GM12878 (cell line): ENCODE data around the gene CLEC4E. TPM values are rescaled to one million over a fixed set of nuclear protein-coding genes. Genes with fewer than 3 reads are reported as not detected.
A peak's percentile ranks its signal among the peaks of the same experiment; 100 is the strongest.

Experiments used
- ATAC-seq: fragments of 200-7000 bp; cut with Tn5 transposase; 3 replicates; pipeline ENCODE4 v1.9.1; 2020; ENCODE audit warnings: mild to moderate bottlenecking, moderate library complexity
- BruUV-seq: library from RNA; stranded (reverse); fragments of 400-500 nt; replicated peaks from 2 replicates; lab custom pipeline; 2021; lab: Mats Ljungman, UMichigan
- CTCF ChIA-PET: fragments of 300-600 bp; sonication (Branson Sonifier 250); formaldehyde crosslinking; extraction: SDS; loops from one replicate; lab custom pipeline; 2021; ENCODE audit warnings: inconsistent platforms; lab: Yijun Ruan, JAX
- POLR2A ChIA-PET: fragments of 350-600 bp; formaldehyde crosslinking; extraction: SDS; loops from one replicate; lab custom pipeline; 2021; ENCODE audit warnings: inconsistent platforms; lab: Charles Lee
- RAD21 ChIA-PET: fragments of 300-600 bp; sonication (Branson Sonifier 250); formaldehyde crosslinking; loops from one replicate; lab custom pipeline; 2023; ENCODE audit warnings: antibody characterized with exemption; ENCODE audit not compliant: unreplicated experiment; lab: Charles Lee
- SMC1A ChIA-PET: fragments of 300-600 bp; sonication (Branson Sonifier 250); formaldehyde crosslinking; loops from one replicate; lab custom pipeline; 2023; ENCODE audit not compliant: unreplicated experiment, uncharacterized antibody; lab: Charles Lee
- DNase-seq: peaks from one replicate; pipeline ENCODE4 v3.0.0-alpha.2; 2011; ENCODE audit warnings: low read depth, low spot score
- FAIRE-seq: peaks from 3 replicates; lab custom pipeline; 2011; peaks lifted over from hg19 to GRCh38; lab: Jason Lieb, UNC
- H2AFZ ChIP-seq: 2 replicates; pipeline ENCODE4 v1.6.0; 2011; ENCODE audit warnings: low read depth, low read length, control low read depth; ENCODE audit not compliant: control insufficient read depth
- H3K27ac ChIP-seq: 2 replicates; pipeline ENCODE4 v1.5.1; 2011; ENCODE audit warnings: control low read depth; ENCODE audit not compliant: control insufficient read depth, insufficient read depth
- H3K27me3 ChIP-seq, 2 experiments: replicated peaks in 1 of 2; 2 replicates each; pipeline versions ENCODE4 v1.6.0 to v1.6.1; 2011; ENCODE audit warnings: low read length in 1 of 2; ENCODE audit not compliant: control insufficient read depth in 2 of 2, insufficient read depth in 2 of 2
- H3K36me3 ChIP-seq, 2 experiments: 2 replicates each; pipeline ENCODE4 v1.5.1; 2011; ENCODE audit warnings: low read length in 1 of 2; ENCODE audit not compliant: control insufficient read depth in 2 of 2, insufficient read depth in 2 of 2
- H3K4me1 ChIP-seq: 2 replicates; pipeline ENCODE4 v1.6.1; 2011; ENCODE audit warnings: mild to moderate bottlenecking, low read length, moderate library complexity, mixed read lengths; ENCODE audit not compliant: control insufficient read depth, insufficient read depth
- H3K4me2 ChIP-seq: 2 replicates; pipeline ENCODE4 v1.6.0; 2011; ENCODE audit warnings: control low read depth; ENCODE audit not compliant: control insufficient read depth, insufficient read depth
- H3K4me3 ChIP-seq: fragments of 200-600 bp; sonication (generic); 2 replicates; pipeline ENCODE4 v1.5.1; 2016
- H3K79me2 ChIP-seq: 2 replicates; pipeline ENCODE4 v1.6.0; 2011; ENCODE audit warnings: low read length; ENCODE audit not compliant: control insufficient read depth, insufficient read depth
- H3K9ac ChIP-seq: 2 replicates; pipeline ENCODE4 v1.8.0; 2011; ENCODE audit warnings: low read length, control low read depth, mixed read lengths; ENCODE audit not compliant: control insufficient read depth, insufficient read depth
- H3K9me3 ChIP-seq: replicated peaks from 3 replicates; pipeline ENCODE4 v1.5.1; 2011; ENCODE audit warnings: mild to moderate bottlenecking, low read length; ENCODE audit not compliant: control insufficient read depth, insufficient read depth
- H4K20me1 ChIP-seq: 2 replicates; pipeline ENCODE4 v1.6.0; 2011; ENCODE audit not compliant: control insufficient read depth, insufficient read depth
- BHLHE40 ChIP-seq, 2 experiments: fragments of 450-650 bp in 1 of 2; IDR thresholded peaks; 2 replicates each; pipeline ENCODE4 v1.6.1; 2011 to 2017; ENCODE audit warnings: low read depth in 2 of 2, borderline replicate concordance in 1 of 2, improper control_type of control experiment in 1 of 2, low read length in 1 of 2, mild to moderate bottlenecking in 1 of 2
- EED ChIP-seq: sonication (generic); IDR thresholded peaks from 2 replicates; pipeline ENCODE4 v1.6.1; 2016; ENCODE audit warnings: antibody characterized with exemption, low read depth
- FOXM1 ChIP-seq: IDR thresholded peaks from 2 replicates; pipeline ENCODE4 v1.6.1; 2012; ENCODE audit warnings: low read depth, mild to moderate bottlenecking, inconsistent platforms, low read length, moderate library complexity
- HDAC6 ChIP-seq: fragments of 200-600 bp; sonication (generic); IDR thresholded peaks from one replicate; pipeline ENCODE4 v1.8.0; 2017; ENCODE audit warnings: antibody characterized with exemption; ENCODE audit not compliant: unreplicated experiment
- IKZF2 ChIP-seq, 2 experiments: fragments of 450-650 bp; IDR thresholded peaks; 2 replicates each; pipeline ENCODE4 v1.6.1; 2017; ENCODE audit warnings: mild to moderate bottlenecking in 2 of 2, moderate library complexity in 2 of 2
- MAX ChIP-seq: IDR thresholded peaks from 2 replicates; pipeline ENCODE4 v1.6.1; 2012; ENCODE audit warnings: low read depth, low read length, improper control_type of control experiment
- NFYB ChIP-seq: IDR thresholded peaks from 2 replicates; pipeline ENCODE4 v1.6.1; 2011; ENCODE audit warnings: low read depth, mild to moderate bottlenecking, low read length, improper control_type of control experiment, moderate library complexity; ENCODE audit not compliant: insufficient read depth
- RAD21 ChIP-seq: IDR thresholded peaks from 2 replicates; pipeline ENCODE4 v1.6.1; 2011; ENCODE audit warnings: mild to moderate bottlenecking, low read depth, low read length, moderate library complexity; ENCODE audit not compliant: insufficient read depth
- RFX5 ChIP-seq: IDR thresholded peaks from 2 replicates; pipeline ENCODE4 v1.6.1; 2011; ENCODE audit warnings: low read depth, low read length, improper control_type of control experiment
- SUPT20H ChIP-seq: IDR thresholded peaks from 2 replicates; pipeline ENCODE4 v1.6.1; 2011; ENCODE audit warnings: low read depth, mild to moderate bottlenecking, low read length, moderate library complexity, borderline replicate concordance; ENCODE audit not compliant: control insufficient read depth
- WGBS: methylation state at CpG from one replicate; pipeline ENCODE4 v1.1.6; 2016; ENCODE audit warnings: low lambda C conversion rate; ENCODE audit not compliant: insufficient replicate concordance, insufficient coverage; ENCODE audit errors: missing lambda C conversion rate; 5-methylcytosine and 5-hydroxymethylcytosine counted together
- in situ Hi-C: fragments of 300-500 bp; cut with MboI; formaldehyde crosslinking; loops from 9 replicates; pipeline ENCODE4 v1.14.3; 2018; ENCODE audit warnings: mixed read lengths
- intact Hi-C: fragments of 100-400 bp; cut with micrococcal nuclease; formaldehyde crosslinking; loops from one replicate; pipeline ENCODE4 v1.14.2; 2022; ENCODE audit not compliant: unreplicated experiment
- polyA plus RNA-seq, 11 experiments: library from polyadenylated mRNA; depleted of rRNA in 4 of 11; unstranded in 6 of 11; stranded (reverse) in 5 of 11; fragments of >200 nt; fragmentation: Nextera tagmentation in 4 of 11; fragmentation: Illumina TruSeq in 1 of 11; extraction: Ambion mirVana in 4 of 11; extraction: Trizol in 1 of 11; gene quantifications; 1 replicate in 1 of 11; 2 replicates in 10 of 11; pipeline versions ENCODE4 v1.2.1 to v1.2.3, GENCODE V29; 2011 to 2016; ENCODE audit warnings: inconsistent platforms in 2 of 11, missing spikeins in 2 of 11, low read depth in 1 of 11
- total RNA-seq, 4 experiments: library from RNA; depleted of rRNA in 3 of 4; stranded (reverse); fragments of >200 nt in 3 of 4; fragmentation: Illumina TruSeq in 1 of 4; extraction: Trizol in 1 of 4; gene quantifications; 2 replicates each; pipeline versions ENCODE4 v1.2.1 to v1.2.3, GENCODE V29; 2013 to 2021

Gene CLEC4E
- total and polyA plus RNA-seq, 10 of the 15 experiments (the other 5 are each of a cell fraction or from before 2014, with no cell fraction given), result not detected

GRCh38 chr12:8548192-8548591 lies 7.5 kb upstream of the CLEC4E start (continued):
- no peak for TF ChIP-seq RAD21
- TF ChIP-seq IKZF2 (IDR thresholded peaks at IDR 0.05), result no peak
- no peak for TF ChIP-seq MAX
- no peak for TF ChIP-seq FOXM1
- no peak for TF ChIP-seq NFYB

GRCh38 chr12:8547645-8548044 lies 6.9 kb upstream of the CLEC4E start:
- TF ChIP-seq EED, result no peak
- 0 out of 2 replicates have a peak, but pooled peaks have one; percentile 25 for TF ChIP-seq RFX5
- no peak for TF ChIP-seq SUPT20H
- TF ChIP-seq BHLHE40 (IDR thresholded peaks at IDR 0.05; ENCODE audit: borderline replicate concordance in 1 of 2, low read depth in 2 of 2, low read length in 1 of 2), result no peak
- TF ChIP-seq HDAC6, result no peak
- Histone ChIP-seq H3K4me1 (no peaks in the 10 kb centered on the region), H3K79me2 (no peaks in the 10 kb centered on the region), H3K27me3 (no peaks in the 10 kb centered on the region), H3K27ac (no peak overlapping the region), H4K20me1 (no peaks in the 10 kb centered on the region), H3K9ac (no peak overlapping the region), H3K36me3 (no peaks in the 10 kb centered on the region), H3K4me3 (no peak overlapping the region), H2AFZ (no peak overlapping the region), H3K4me2 (no peak overlapping the region), H3K9me3 (no peaks in the 10 kb centered on the region)
- BruUV-seq, result no TSS peak
- CTCF ChIA-PET, result interaction anchor here (1.2 to 3.3 kb wide), 6 partner anchors 44 to 502 kb away, joined by 3 to 24 read pairs (median 4); no protein-coding TSS in a partner anchor
- no peak for ATAC-seq
- no peak for DNase-seq
- SMC1A ChIA-PET, result interaction anchor here (1.0 to 6.2 kb wide), 4 partner anchors 63 to 502 kb away, joined by 4 to 89 read pairs (median 6); partner anchors contain the start of gene AICDA
- intact Hi-C loops, result loop anchor here (10.0 kb wide), 2 partner anchors 137 to 497 kb away; no protein-coding TSS in a partner anchor
- RAD21 ChIA-PET, result interaction anchor here (1.9 kb wide), 1 partner anchor 61 kb away, joined by 12 read pairs; no protein-coding TSS in a partner anchor
- POLR2A ChIA-PET, result no interaction called here
- FAIRE-seq, result no peak
- in situ Hi-C loops, result loop anchor here (25.0 kb wide), 1 partner anchor 340 kb away; no protein-coding TSS in a partner anchor
- 48% methylated on average over 2 of the region's 2 CpGs for WGBS
